OCI-LY7 (cell line): ENCODE results near the gene G6PD.

Source experiments
- CTCF ChIP-seq: fragments of 200-600 bp; sonication (generic); conservative IDR thresholded peaks from 2 replicates; pipeline ENCODE4 v1.5.1; 2014; ENCODE audit warnings: mild to moderate bottlenecking, antibody characterized with exemption, low read length, moderate library complexity, mixed read lengths
- EZH2phosphoT487 ChIP-seq: fragments of 200-600 bp; sonication (generic); IDR thresholded peaks from 2 replicates; pipeline ENCODE4 v1.6.1; 2018; ENCODE audit warnings: low read depth, borderline replicate concordance, mild to moderate bottlenecking, mixed run types, antibody characterized with exemption, low read length, moderate library complexity, mixed read lengths

DNA sequence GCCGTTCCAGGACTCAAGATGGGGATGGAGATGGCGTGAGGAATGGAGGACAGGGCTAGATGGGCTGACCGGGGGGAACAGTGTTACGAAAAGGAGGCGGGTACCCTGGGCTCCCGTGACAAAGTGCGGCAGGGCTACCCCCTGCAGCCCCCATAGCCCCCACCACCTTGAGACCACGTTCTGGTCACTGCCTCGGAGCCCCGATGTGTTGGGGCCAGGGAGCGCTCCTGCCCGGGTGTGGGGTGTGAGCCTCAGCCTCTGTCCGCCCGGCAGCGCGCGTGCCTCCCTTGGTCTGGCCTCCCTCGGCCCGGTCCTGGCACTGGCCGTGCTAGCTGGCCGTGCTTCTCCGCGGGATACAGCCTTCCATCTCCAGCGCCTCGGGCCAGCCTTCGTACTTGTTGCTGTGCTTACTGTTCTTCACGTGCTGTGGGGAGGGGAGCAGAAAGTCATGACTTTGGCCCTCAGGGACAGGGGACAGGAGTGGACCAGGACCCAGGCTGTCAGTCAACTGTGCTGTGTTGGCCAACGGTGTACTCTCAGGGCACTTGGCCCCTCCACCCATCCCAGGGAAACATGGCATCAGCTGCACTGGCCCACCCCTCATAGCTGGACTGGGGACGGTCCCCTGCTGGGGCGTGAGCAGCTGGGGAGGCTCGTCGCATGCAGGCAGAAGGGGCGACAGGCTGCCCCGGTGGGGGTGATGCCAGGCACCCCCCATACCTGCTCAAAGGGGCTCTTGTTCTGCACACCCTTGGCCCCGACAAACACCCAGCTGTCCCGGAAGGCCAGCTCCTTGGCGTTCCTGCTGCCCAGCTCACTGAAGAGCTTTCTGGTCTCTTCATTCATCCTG, 39.9 kb downstream of the G6PD start:
- no peak for TF ChIP-seq CTCF
- TF ChIP-seq EZH2phosphoT487 = no peak
